HG03439 (cell line): ENCODE measurements around the gene MYOG.

Experiments
- ATAC-seq: cut with Tn5 transposase; IDR thresholded peaks from one replicate; pipeline ENCODE4 v1.9.1; 2021; ENCODE audit warnings: mild to moderate bottlenecking, moderate library complexity; ENCODE audit not compliant: unreplicated experiment

The MYOG gene

GRCh38 chr1:203049077-203049476 is 36.7 kb downstream of the MYOG start:
- no peak for ATAC-seq

GRCh38 chr1:203048555-203049051 is 37.2 kb downstream of the MYOG start:
- no peak for ATAC-seq

- ATAC-seq: no peak
These were observed 37.7 kb downstream of the MYOG start for GRCh38 chr1:203048086-203048485.

- no peak for ATAC-seq
These were observed 38.7 kb downstream of the MYOG start for GRCh38 chr1:203046984-203047630.

GRCh38 chr1:203045821-203046594 is 39.8 kb downstream of the MYOG start:
- ATAC-seq: no peak

- ATAC-seq: no peak
These were observed 40.5 kb downstream of the MYOG start for GRCh38 chr1:203045336-203045735.

GRCh38 chr1:203044546-203045250 is 41.1 kb downstream of the MYOG start:
- ATAC-seq: no peak

- ATAC-seq: no peak
These were observed 41.8 kb downstream of the MYOG start for GRCh38 chr1:203043830-203044545.

GRCh38 chr1:203041351-203041932 is 44.4 kb downstream of the MYOG start:
- ATAC-seq: no peak

- no peak for ATAC-seq
These were observed 45.1 kb downstream of the MYOG start for GRCh38 chr1:203040513-203041275.

GRCh38 chr1:203039609-203040512 is 46.0 kb downstream of the MYOG start:
- ATAC-seq: no peak

GRCh38 chr1:203038891-203039608 is 46.8 kb downstream of the MYOG start:
- no peak for ATAC-seq

GRCh38 chr1:203038217-203038741 is 47.5 kb downstream of the MYOG start:
- ATAC-seq: peak; percentile 62

GRCh38 chr1:203037509-203038190 is 48.2 kb downstream of the MYOG start:
- ATAC-seq: no peak

- ATAC-seq: no peak
These were observed 49.3 kb downstream of the MYOG start for GRCh38 chr1:203036537-203036936.

GRCh38 chr1:203036135-203036534 is 49.7 kb downstream of the MYOG start:
- ATAC-seq: no peak
